Measurements from ENCODE around the gene FGD5.

DNA sequence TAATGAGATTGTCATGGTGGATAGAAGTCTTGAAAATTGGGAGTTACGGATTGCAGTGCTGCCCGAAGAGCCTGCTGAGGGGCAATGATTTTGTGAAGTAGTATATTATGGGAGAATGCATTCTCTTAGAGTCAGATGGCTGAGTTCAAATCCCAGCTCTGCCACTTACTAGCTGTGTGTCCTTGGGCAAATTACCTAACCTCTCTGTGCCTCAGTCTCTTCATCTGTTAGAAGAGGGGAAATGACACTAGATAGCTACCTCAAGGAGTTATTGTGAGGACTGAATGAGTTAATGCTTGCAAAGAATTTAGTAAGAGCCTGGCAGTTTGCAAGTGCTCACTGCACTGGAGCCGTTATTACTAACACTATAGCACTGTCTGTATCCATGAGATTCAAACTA lies 15.4 kb downstream of the FGD5 start:
- TF ChIP-seq, protein P1, sequence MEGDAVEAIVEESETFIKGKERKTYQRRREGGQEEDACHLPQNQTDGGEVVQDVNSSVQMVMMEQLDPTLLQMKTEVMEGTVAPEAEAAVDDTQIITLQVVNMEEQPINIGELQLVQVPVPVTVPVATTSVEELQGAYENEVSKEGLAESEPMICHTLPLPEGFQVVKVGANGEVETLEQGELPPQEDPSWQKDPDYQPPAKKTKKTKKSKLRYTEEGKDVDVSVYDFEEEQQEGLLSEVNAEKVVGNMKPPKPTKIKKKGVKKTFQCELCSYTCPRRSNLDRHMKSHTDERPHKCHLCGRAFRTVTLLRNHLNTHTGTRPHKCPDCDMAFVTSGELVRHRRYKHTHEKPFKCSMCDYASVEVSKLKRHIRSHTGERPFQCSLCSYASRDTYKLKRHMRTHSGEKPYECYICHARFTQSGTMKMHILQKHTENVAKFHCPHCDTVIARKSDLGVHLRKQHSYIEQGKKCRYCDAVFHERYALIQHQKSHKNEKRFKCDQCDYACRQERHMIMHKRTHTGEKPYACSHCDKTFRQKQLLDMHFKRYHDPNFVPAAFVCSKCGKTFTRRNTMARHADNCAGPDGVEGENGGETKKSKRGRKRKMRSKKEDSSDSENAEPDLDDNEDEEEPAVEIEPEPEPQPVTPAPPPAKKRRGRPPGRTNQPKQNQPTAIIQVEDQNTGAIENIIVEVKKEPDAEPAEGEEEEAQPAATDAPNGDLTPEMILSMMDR (optimal IDR thresholded peaks at IDR 0.05 in 1 of 3, IDR thresholded peaks at IDR 0.05 in 1 of 3, conservative IDR thresholded peaks at IDR 0.05 in 1 of 3; ENCODE audit: extremely low read depth in 1 of 3, insufficient read depth in 2 of 3, low read length in 3 of 3): no peak
- no peak for TF ChIP-seq EZH2 (IDR thresholded peaks at IDR 0.05; ENCODE audit: low read length)

Data from keratinocyte (primary cell).